Measurements from ENCODE around the gene ORAI3. TPM values are rescaled to one million over a fixed set of nuclear protein-coding genes. Genes with fewer than 3 reads are reported as not detected.

Gene ORAI3
- total and polyA plus RNA-seq, 2 of the 13 experiments (the other 11 are each of a cell fraction or from before 2014, with no cell fraction given) = 11.4 to 32.0 TPM

GRCh38 chr16:30949650-30950515 lies 1.0 kb downstream of the ORAI3 start (continued):
- TF ChIP-seq, protein P1, sequence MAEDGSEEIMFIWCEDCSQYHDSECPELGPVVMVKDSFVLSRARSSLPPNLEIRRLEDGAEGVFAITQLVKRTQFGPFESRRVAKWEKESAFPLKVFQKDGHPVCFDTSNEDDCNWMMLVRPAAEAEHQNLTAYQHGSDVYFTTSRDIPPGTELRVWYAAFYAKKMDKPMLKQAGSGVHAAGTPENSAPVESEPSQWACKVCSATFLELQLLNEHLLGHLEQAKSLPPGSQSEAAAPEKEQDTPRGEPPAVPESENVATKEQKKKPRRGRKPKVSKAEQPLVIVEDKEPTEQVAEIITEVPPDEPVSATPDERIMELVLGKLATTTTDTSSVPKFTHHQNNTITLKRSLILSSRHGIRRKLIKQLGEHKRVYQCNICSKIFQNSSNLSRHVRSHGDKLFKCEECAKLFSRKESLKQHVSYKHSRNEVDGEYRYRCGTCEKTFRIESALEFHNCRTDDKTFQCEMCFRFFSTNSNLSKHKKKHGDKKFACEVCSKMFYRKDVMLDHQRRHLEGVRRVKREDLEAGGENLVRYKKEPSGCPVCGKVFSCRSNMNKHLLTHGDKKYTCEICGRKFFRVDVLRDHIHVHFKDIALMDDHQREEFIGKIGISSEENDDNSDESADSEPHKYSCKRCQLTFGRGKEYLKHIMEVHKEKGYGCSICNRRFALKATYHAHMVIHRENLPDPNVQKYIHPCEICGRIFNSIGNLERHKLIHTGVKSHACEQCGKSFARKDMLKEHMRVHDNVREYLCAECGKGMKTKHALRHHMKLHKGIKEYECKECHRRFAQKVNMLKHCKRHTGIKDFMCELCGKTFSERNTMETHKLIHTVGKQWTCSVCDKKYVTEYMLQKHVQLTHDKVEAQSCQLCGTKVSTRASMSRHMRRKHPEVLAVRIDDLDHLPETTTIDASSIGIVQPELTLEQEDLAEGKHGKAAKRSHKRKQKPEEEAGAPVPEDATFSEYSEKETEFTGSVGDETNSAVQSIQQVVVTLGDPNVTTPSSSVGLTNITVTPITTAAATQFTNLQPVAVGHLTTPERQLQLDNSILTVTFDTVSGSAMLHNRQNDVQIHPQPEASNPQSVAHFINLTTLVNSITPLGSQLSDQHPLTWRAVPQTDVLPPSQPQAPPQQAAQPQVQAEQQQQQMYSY (CRISPR knock-in tag; IDR thresholded peaks at IDR 0.05) = no peak
- peak; percentile 20; the same call in 1 of the 2 replicates for TF ChIP-seq ZNF660 (CRISPR knock-in tag; IDR thresholded peaks at IDR 0.05; ENCODE audit: borderline replicate concordance, low read depth)
- TF ChIP-seq HOXA9 (CRISPR knock-in tag; IDR thresholded peaks at IDR 0.05; ENCODE audit: borderline replicate concordance) = 0 out of 2 replicates have a peak, but pooled peaks have one; percentile 18
- TF ChIP-seq, protein P2, sequence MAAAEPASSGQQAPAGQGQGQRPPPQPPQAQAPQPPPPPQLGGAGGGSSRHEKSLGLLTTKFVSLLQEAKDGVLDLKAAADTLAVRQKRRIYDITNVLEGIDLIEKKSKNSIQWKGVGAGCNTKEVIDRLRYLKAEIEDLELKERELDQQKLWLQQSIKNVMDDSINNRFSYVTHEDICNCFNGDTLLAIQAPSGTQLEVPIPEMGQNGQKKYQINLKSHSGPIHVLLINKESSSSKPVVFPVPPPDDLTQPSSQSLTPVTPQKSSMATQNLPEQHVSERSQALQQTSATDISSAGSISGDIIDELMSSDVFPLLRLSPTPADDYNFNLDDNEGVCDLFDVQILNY (CRISPR knock-in tag; conservative IDR thresholded peaks at IDR 0.05) = no peak
- TF ChIP-seq ZNF513 (CRISPR knock-in tag; conservative IDR thresholded peaks at IDR 0.05) = no peak; the same call in 1 of the 2 replicates
- no peak for TF ChIP-seq GTF2F1 (IDR thresholded peaks at IDR 0.05; ENCODE audit: low read length)
- TF ChIP-seq ZSCAN21 (CRISPR knock-in tag; IDR thresholded peaks at IDR 0.05; ENCODE audit: borderline replicate concordance) = peak; percentile 6; the same call in 1 of the 2 replicates
- no peak for TF ChIP-seq ZNF570 (CRISPR knock-in tag; IDR thresholded peaks at IDR 0.05; ENCODE audit: borderline replicate concordance)
- TF ChIP-seq, protein P3, sequence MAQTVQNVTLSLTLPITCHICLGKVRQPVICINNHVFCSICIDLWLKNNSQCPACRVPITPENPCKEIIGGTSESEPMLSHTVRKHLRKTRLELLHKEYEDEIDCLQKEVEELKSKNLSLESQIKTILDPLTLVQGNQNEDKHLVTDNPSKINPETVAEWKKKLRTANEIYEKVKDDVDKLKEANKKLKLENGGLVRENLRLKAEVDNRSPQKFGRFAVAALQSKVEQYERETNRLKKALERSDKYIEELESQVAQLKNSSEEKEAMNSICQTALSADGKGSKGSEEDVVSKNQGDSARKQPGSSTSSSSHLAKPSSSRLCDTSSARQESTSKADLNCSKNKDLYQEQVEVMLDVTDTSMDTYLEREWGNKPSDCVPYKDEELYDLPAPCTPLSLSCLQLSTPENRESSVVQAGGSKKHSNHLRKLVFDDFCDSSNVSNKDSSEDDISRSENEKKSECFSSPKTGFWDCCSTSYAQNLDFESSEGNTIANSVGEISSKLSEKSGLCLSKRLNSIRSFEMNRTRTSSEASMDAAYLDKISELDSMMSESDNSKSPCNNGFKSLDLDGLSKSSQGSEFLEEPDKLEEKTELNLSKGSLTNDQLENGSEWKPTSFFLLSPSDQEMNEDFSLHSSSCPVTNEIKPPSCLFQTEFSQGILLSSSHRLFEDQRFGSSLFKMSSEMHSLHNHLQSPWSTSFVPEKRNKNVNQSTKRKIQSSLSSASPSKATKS (CRISPR knock-in tag; IDR thresholded peaks at IDR 0.05) = no peak
- no peak for TF ChIP-seq GPN1 (CRISPR knock-in tag; IDR thresholded peaks at IDR 0.05; ENCODE audit: borderline replicate concordance)
- no peak; the same call in 1 of the 2 replicates for TF ChIP-seq JDP2 (CRISPR knock-in tag; IDR thresholded peaks at IDR 0.05; ENCODE audit: borderline replicate concordance)
- peak; percentile 64 for TF ChIP-seq CCAR2 (optimal IDR thresholded peaks at IDR 0.05; ENCODE audit: low read depth, low read length)
- TF ChIP-seq ATF5 (CRISPR knock-in tag; IDR thresholded peaks at IDR 0.05; ENCODE audit: low read depth) = 0 out of 2 replicates have a peak, but pooled peaks have one; percentile 23
- TF ChIP-seq ZFP91 (CRISPR knock-in tag; IDR thresholded peaks at IDR 0.05; ENCODE audit: borderline replicate concordance) = peak; percentile 72
- peak; percentile 93 for TF ChIP-seq TBX2 (CRISPR knock-in tag; IDR thresholded peaks at IDR 0.05; ENCODE audit: borderline replicate concordance)
- no peak; the same call in 1 of the 2 replicates for TF ChIP-seq ZNF468 (CRISPR knock-in tag; IDR thresholded peaks at IDR 0.05)
